OCI-LY7 (cell line): ENCODE data around the gene RUSF1.

Source experiments
- EZH2phosphoT487 ChIP-seq: fragments of 200-600 bp; sonication (generic); IDR thresholded peaks from 2 replicates; pipeline ENCODE4 v1.6.1; 2018; ENCODE audit warnings: low read depth, borderline replicate concordance, mild to moderate bottlenecking, mixed run types, antibody characterized with exemption, low read length, moderate library complexity, mixed read lengths
- TF ChIP-seq, protein P1 (sequence below): fragments of 200-600 bp; sonication (generic); conservative IDR thresholded peaks from 2 replicates; pipeline ENCODE4 v1.5.1; 2014; ENCODE audit warnings: mild to moderate bottlenecking, antibody characterized with exemption, low read length, moderate library complexity, mixed read lengths

DNA sequence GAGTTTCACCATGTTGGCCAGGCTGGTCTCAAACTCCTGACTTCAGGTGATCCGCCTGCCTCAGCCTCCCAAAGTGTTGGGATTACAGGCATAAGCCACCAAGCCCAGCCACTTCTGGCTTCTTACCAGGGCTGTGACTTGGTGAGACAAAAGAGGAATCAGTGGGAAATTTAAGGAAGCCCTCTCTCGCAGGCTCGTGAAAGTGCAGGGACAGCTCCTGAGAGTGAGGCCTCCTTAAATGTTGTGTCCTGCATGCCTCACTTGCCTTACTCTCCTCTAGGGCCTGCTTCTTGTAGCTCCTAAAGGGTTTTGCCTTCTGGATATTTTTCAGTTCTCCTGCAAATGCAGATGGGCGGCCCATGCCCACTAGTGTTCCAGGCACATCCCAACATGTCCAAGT lies 24.7 kb upstream of the RUSF1 start:
- TF ChIP-seq, protein P1, sequence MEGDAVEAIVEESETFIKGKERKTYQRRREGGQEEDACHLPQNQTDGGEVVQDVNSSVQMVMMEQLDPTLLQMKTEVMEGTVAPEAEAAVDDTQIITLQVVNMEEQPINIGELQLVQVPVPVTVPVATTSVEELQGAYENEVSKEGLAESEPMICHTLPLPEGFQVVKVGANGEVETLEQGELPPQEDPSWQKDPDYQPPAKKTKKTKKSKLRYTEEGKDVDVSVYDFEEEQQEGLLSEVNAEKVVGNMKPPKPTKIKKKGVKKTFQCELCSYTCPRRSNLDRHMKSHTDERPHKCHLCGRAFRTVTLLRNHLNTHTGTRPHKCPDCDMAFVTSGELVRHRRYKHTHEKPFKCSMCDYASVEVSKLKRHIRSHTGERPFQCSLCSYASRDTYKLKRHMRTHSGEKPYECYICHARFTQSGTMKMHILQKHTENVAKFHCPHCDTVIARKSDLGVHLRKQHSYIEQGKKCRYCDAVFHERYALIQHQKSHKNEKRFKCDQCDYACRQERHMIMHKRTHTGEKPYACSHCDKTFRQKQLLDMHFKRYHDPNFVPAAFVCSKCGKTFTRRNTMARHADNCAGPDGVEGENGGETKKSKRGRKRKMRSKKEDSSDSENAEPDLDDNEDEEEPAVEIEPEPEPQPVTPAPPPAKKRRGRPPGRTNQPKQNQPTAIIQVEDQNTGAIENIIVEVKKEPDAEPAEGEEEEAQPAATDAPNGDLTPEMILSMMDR = no peak
- TF ChIP-seq EZH2phosphoT487 = no peak
